ENCODE results near the gene SLC1A1.

The SLC1A1 gene

GRCh38 chr9:4538107-4538506 is 47.8 kb downstream of the SLC1A1 start:
- DNase-seq, result no peak
- Histone ChIP-seq H3K18ac (ENCODE audit: low read length) (no peak overlapping the region), H2BK120ac (ENCODE audit: insufficient read depth, low read length, poor library complexity) (no peak overlapping the region), H3K9ac (ENCODE audit: low read length) (no peak overlapping the region), H3K27me3 (ENCODE audit: insufficient read depth, low read length) (no peaks in the 10 kb centered on the region), H3K14ac (ENCODE audit: low read length) (no peak overlapping the region), H3K9me3 (ENCODE audit: insufficient read depth, low read depth, low read length) (peaks cover 8% of the 10 kb centered on the region), H3K4ac (ENCODE audit: low read depth, low read length) (no peak overlapping the region), H2BK5ac (ENCODE audit: low read depth, low read length, poor library complexity) (no peak overlapping the region), H3K4me1 (ENCODE audit: control insufficient read depth in 1 of 2, insufficient read depth in 2 of 2, low read length in 2 of 2) (peaks cover 0 to 4% of the 10 kb centered on the region in 2 experiments), H3K27ac (ENCODE audit: low read depth, low read length) (no peak overlapping the region), H3K36me3 (ENCODE audit: control insufficient read depth in 1 of 2, insufficient read depth in 2 of 2, low read length in 2 of 2) (peaks cover 2 to 3% of the 10 kb centered on the region in 2 experiments), H3K23ac (ENCODE audit: low read length) (no peak overlapping the region), H4K8ac (ENCODE audit: low read depth, low read length) (no peak overlapping the region), H3K4me3 (ENCODE audit: low read depth, low read length) (no peak overlapping the region), H3K79me1 (ENCODE audit: low read length) (no peaks in the 10 kb centered on the region), H2AK5ac (ENCODE audit: low read length) (no peak overlapping the region), H4K12ac (ENCODE audit: low read depth, low read length) (no peak overlapping the region), H3K4me2 (ENCODE audit: low read length) (no peak overlapping the region), H2BK12ac (ENCODE audit: low read length) (no peak overlapping the region), H3K79me2 (ENCODE audit: control insufficient read depth, insufficient read depth, low read length, poor library complexity) (no peaks in the 10 kb centered on the region), H4K91ac (ENCODE audit: low read depth, low read length) (no peak overlapping the region), H2AFZ (ENCODE audit: insufficient read depth, low read length, poor library complexity) (no peak overlapping the region)
- no CpG with 5 or more reads among the region's 2 CpGs for WGBS (ENCODE audit: extremely low coverage, insufficient coverage, insufficient read length)

- no peak overlapping the region for H3K18ac ChIP-seq (ENCODE audit: low read length)
- H2AK5ac ChIP-seq (ENCODE audit: low read length), result no peak overlapping the region
- H3K9ac ChIP-seq (ENCODE audit: low read length), result no peak overlapping the region
- peaks cover 0 to 4% of the 10 kb centered on the region in 2 experiments for H3K4me1 ChIP-seq (ENCODE audit: control insufficient read depth in 1 of 2, insufficient read depth in 2 of 2, low read length in 2 of 2)
- no peak overlapping the region for H3K23ac ChIP-seq (ENCODE audit: low read length)
- peaks cover 2 to 3% of the 10 kb centered on the region in 2 experiments for H3K36me3 ChIP-seq (ENCODE audit: control insufficient read depth in 1 of 2, insufficient read depth in 2 of 2, low read length in 2 of 2)
- H4K91ac ChIP-seq (ENCODE audit: low read depth, low read length), result no peak overlapping the region
- no peak overlapping the region for H3K4me2 ChIP-seq (ENCODE audit: low read length)
- no peak overlapping the region for H4K12ac ChIP-seq (ENCODE audit: low read depth, low read length)
- H3K14ac ChIP-seq (ENCODE audit: low read length), result no peak overlapping the region
- no peak overlapping the region for H2BK5ac ChIP-seq (ENCODE audit: low read depth, low read length, poor library complexity)
- no peak overlapping the region for H3K4ac ChIP-seq (ENCODE audit: low read depth, low read length)
- no peak overlapping the region for H3K27ac ChIP-seq (ENCODE audit: low read depth, low read length)
- no peak overlapping the region for H4K8ac ChIP-seq (ENCODE audit: low read depth, low read length)
- H3K9me3 ChIP-seq (ENCODE audit: insufficient read depth, low read depth, low read length), result peaks cover 8% of the 10 kb centered on the region
- WGBS (ENCODE audit: extremely low coverage, insufficient coverage, insufficient read length), result no CpG with 5 or more reads among the region's 4 CpGs
- H3K4me3 ChIP-seq (ENCODE audit: low read depth, low read length), result no peak overlapping the region
- DNase-seq, result no peak
- H3K27me3 ChIP-seq (ENCODE audit: insufficient read depth, low read length), result no peaks in the 10 kb centered on the region
- no peak overlapping the region for H2AFZ ChIP-seq (ENCODE audit: insufficient read depth, low read length, poor library complexity)
- no peak overlapping the region for H2BK120ac ChIP-seq (ENCODE audit: insufficient read depth, low read length, poor library complexity)
- no peaks in the 10 kb centered on the region for H3K79me2 ChIP-seq (ENCODE audit: control insufficient read depth, insufficient read depth, low read length, poor library complexity)
- no peaks in the 10 kb centered on the region for H3K79me1 ChIP-seq (ENCODE audit: low read length)
- H2BK12ac ChIP-seq (ENCODE audit: low read length), result no peak overlapping the region
Observed at GRCh38 chr9:4538621-4539020, 48.4 kb downstream of the SLC1A1 start.

- Histone ChIP-seq H3K4me3 (ENCODE audit: low read depth, low read length) (no peak overlapping the region), H2BK12ac (ENCODE audit: low read length) (no peak overlapping the region), H4K91ac (ENCODE audit: low read depth, low read length) (no peak overlapping the region), H3K27me3 (ENCODE audit: insufficient read depth, low read length) (no peaks in the 10 kb centered on the region), H4K12ac (ENCODE audit: low read depth, low read length) (no peak overlapping the region), H2BK5ac (ENCODE audit: low read depth, low read length, poor library complexity) (no peak overlapping the region), H3K4me2 (ENCODE audit: low read length) (no peak overlapping the region), H3K79me2 (ENCODE audit: control insufficient read depth, insufficient read depth, low read length, poor library complexity) (no peaks in the 10 kb centered on the region), H3K14ac (ENCODE audit: low read length) (no peak overlapping the region), H3K18ac (ENCODE audit: low read length) (no peak overlapping the region), H3K4ac (ENCODE audit: low read depth, low read length) (no peak overlapping the region), H3K9ac (ENCODE audit: low read length) (no peak overlapping the region), H2AK5ac (ENCODE audit: low read length) (no peak overlapping the region), H3K23ac (ENCODE audit: low read length) (no peak overlapping the region), H4K8ac (ENCODE audit: low read depth, low read length) (no peak overlapping the region), H2BK120ac (ENCODE audit: insufficient read depth, low read length, poor library complexity) (no peak overlapping the region), H3K9me3 (ENCODE audit: insufficient read depth, low read depth, low read length) (peaks cover 8% of the 10 kb centered on the region), H3K27ac (ENCODE audit: low read depth, low read length) (no peak overlapping the region), H3K36me3 (ENCODE audit: control insufficient read depth in 1 of 2, insufficient read depth in 2 of 2, low read length in 2 of 2) (peaks cover 2 to 3% of the 10 kb centered on the region in 2 experiments), H3K4me1 (ENCODE audit: control insufficient read depth in 1 of 2, insufficient read depth in 2 of 2, low read length in 2 of 2) (peaks cover 0 to 4% of the 10 kb centered on the region in 2 experiments), H2AFZ (ENCODE audit: insufficient read depth, low read length, poor library complexity) (no peak overlapping the region), H3K79me1 (ENCODE audit: low read length) (no peaks in the 10 kb centered on the region)
- WGBS (ENCODE audit: extremely low coverage, insufficient coverage, insufficient read length), result no CpG with 5 or more reads among the region's 8 CpGs
- DNase-seq, result no peak
Observed at GRCh38 chr9:4540425-4540824, 50.2 kb downstream of the SLC1A1 start.

GRCh38 chr9:4541281-4541680 is 51.0 kb downstream of the SLC1A1 start:
- Histone ChIP-seq H3K27ac (ENCODE audit: low read depth, low read length) (no peak overlapping the region), H3K4ac (ENCODE audit: low read depth, low read length) (no peak overlapping the region), H4K12ac (ENCODE audit: low read depth, low read length) (no peak overlapping the region), H3K9ac (ENCODE audit: low read length) (no peak overlapping the region), H3K4me1 (ENCODE audit: control insufficient read depth in 1 of 2, insufficient read depth in 2 of 2, low read length in 2 of 2) (peaks cover 0 to 6% of the 10 kb centered on the region in 2 experiments), H3K23ac (ENCODE audit: low read length) (no peak overlapping the region), H2BK12ac (ENCODE audit: low read length) (no peak overlapping the region), H3K27me3 (ENCODE audit: insufficient read depth, low read length) (no peaks in the 10 kb centered on the region), H3K36me3 (ENCODE audit: control insufficient read depth in 1 of 2, insufficient read depth in 2 of 2, low read length in 2 of 2) (peaks cover 2 to 3% of the 10 kb centered on the region in 2 experiments), H2BK120ac (ENCODE audit: insufficient read depth, low read length, poor library complexity) (no peak overlapping the region), H3K9me3 (ENCODE audit: insufficient read depth, low read depth, low read length) (peaks cover 8% of the 10 kb centered on the region), H2BK5ac (ENCODE audit: low read depth, low read length, poor library complexity) (no peak overlapping the region), H3K4me3 (ENCODE audit: low read depth, low read length) (no peak overlapping the region), H4K91ac (ENCODE audit: low read depth, low read length) (no peak overlapping the region), H3K4me2 (ENCODE audit: low read length) (no peak overlapping the region), H3K18ac (ENCODE audit: low read length) (no peak overlapping the region), H3K79me1 (ENCODE audit: low read length) (no peaks in the 10 kb centered on the region), H3K79me2 (ENCODE audit: control insufficient read depth, insufficient read depth, low read length, poor library complexity) (no peaks in the 10 kb centered on the region), H2AFZ (ENCODE audit: insufficient read depth, low read length, poor library complexity) (no peak overlapping the region), H2AK5ac (ENCODE audit: low read length) (no peak overlapping the region), H3K14ac (ENCODE audit: low read length) (no peak overlapping the region), H4K8ac (ENCODE audit: low read depth, low read length) (no peak overlapping the region)
- DNase-seq, result no peak
- WGBS (ENCODE audit: extremely low coverage, insufficient coverage, insufficient read length), result no CpG with 5 or more reads among the region's 3 CpGs
